Erythroblast (primary cell): ENCODE measurements around the gene THOC6.

ENCODE experiments used
- DNase-seq, 2 experiments: peaks; one replicate each; lab custom pipeline; 2025; lab: John Stamatoyannopoulos, UW
- GATA1 ChIP-seq: IDR thresholded peaks from 2 replicates; pipeline ENCODE4 v1.6.1; 2011; ENCODE audit warnings: low read depth, mild to moderate bottlenecking, control low read depth, low read length, moderate library complexity
- POLR2A ChIP-seq: IDR thresholded peaks from 2 replicates; pipeline ENCODE4 v1.6.1; 2011; ENCODE audit warnings: mild to moderate bottlenecking, low read length

THOC6 gene

GRCh38 chr16:3014971-3015370 is 8.9 kb upstream of the THOC6 start:
- TF ChIP-seq GATA1 (no peak), POLR2A (no peak)
- no peak for DNase-seq

- TF ChIP-seq GATA1 (no peak), POLR2A (no peak)
Observed at GRCh38 chr16:3015865-3016521, 7.8 kb upstream of the THOC6 start.

GRCh38 chr16:3017344-3017743 is 6.5 kb upstream of the THOC6 start:
- TF ChIP-seq POLR2A: no peak
- DNase-seq: no peak

More at GRCh38 chr16:3015865-3016521, 7.8 kb upstream of the THOC6 start:
- peak; percentile 65 to 84 for DNase-seq

GRCh38 chr16:3017794-3018506 is 5.9 kb upstream of the THOC6 start, which contains the start of gene CLDN6:
TSS of gene CLDN6 (minus strand) at chr16:3018183. CDS start at chr16:3016021, 2,162 bp downstream.
- DNase-seq: peak; percentile 67 to 70
- TF ChIP-seq POLR2A (no peak), GATA1 (no peak)

GRCh38 chr16:3019594-3020246 is 4.1 kb upstream of the THOC6 start:
- TF ChIP-seq GATA1 (no peak), POLR2A (no peak)
- no peak for DNase-seq

GRCh38 chr16:3020247-3020603 is 3.6 kb upstream of the THOC6 start, which contains the start of gene TNFRSF12A:
TSS of gene TNFRSF12A (plus strand) at chr16:3020368. CDS start at chr16:3020398, 30 bp downstream.
- peak; percentile 86 to 91 for DNase-seq
- TF ChIP-seq POLR2A (peak; percentile 73), GATA1 (no peak)

GRCh38 chr16:3020604-3021448 is 3.0 kb upstream of the THOC6 start:
- DNase-seq: peak; percentile 69 to 84
- peak; percentile 45 for TF ChIP-seq POLR2A
- no peak for TF ChIP-seq GATA1

- TF ChIP-seq GATA1 (no peak), POLR2A (no peak)
- peak; percentile 83 to 87 for DNase-seq
Observed at GRCh38 chr16:3021449-3022207, 2.2 kb upstream of the THOC6 start.

- peak; percentile 75 to 91 for DNase-seq
- TF ChIP-seq GATA1: no peak
- no peak for TF ChIP-seq POLR2A
Observed at GRCh38 chr16:3022208-3022683, 1.6 kb upstream of the THOC6 start.

- TF ChIP-seq GATA1 (no peak), POLR2A (no peak)
- peak in 1 of 2 experiments; percentile 46 for DNase-seq
Observed at GRCh38 chr16:3022684-3023414, 986 bp upstream of the THOC6 start.

GRCh38 chr16:3023415-3023668 is 493 bp upstream of the THOC6 start:
- peak; percentile 59 to 67 for DNase-seq
- TF ChIP-seq GATA1 (no peak), POLR2A (no peak)
